Fibroblast of skin of scalp (primary cell): ENCODE data around the gene RAI1.

Experiments used
- DNase-seq: peaks from one replicate; pipeline ENCODE4 v3.0.0-alpha.2; 2013

Gene RAI1

GRCh38 chr17:17701112-17701511 lies 19.9 kb downstream of the RAI1 start:
- DNase-seq = no peak

DNA sequence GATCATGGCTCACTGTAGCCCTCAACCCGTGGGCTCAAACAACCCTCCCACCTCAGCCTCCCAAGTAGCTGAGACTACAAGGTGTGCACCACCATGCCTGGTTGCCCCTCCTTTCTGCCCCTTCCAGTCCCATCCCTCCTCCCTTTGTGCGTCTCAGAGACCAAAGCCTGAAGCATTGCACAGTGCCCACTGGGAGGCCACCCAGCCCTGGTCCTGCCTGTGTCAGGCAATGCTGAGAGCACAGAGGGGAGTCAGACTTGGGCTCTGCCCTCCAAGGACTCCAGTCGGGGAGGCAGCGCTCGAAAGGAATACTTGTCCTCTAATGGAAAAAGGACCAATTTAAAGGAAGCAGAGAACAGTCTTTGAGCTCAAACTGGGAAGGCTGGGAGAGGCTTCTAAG lies 20.4 kb downstream of the RAI1 start:
- no peak for DNase-seq

GRCh38 chr17:17702449-17703139 lies 21.3 kb downstream of the RAI1 start:
- DNase-seq = no peak

GRCh38 chr17:17703140-17703919 lies 22.1 kb downstream of the RAI1 start:
- DNase-seq = no peak

GRCh38 chr17:17704931-17705330 lies 23.7 kb downstream of the RAI1 start:
- no peak for DNase-seq

GRCh38 chr17:17706140-17707060 lies 25.1 kb downstream of the RAI1 start:
- DNase-seq = peak; percentile 82

DNA sequence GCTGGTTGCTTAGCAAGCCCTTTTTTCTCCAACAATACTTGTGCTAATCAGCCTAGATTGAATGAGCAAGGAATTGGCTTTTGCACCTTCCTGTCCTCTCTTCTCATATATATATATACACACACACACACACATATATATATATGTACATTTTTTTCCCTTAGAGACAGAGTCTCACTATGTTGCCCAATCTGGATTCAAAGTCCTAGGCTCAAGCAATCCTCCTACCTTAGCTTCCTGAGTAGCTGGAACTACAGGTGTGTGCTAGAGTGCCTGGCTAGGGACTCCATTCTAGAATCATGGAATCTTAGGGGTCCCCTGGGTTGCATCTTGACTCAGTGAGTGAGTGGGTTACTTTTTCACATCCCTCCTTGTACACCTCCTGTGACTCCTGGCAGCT lies 27.0 kb downstream of the RAI1 start:
- no peak for DNase-seq

- no peak for DNase-seq
Observed at GRCh38 chr17:17708816-17709215, 27.6 kb downstream of the RAI1 start.

DNA sequence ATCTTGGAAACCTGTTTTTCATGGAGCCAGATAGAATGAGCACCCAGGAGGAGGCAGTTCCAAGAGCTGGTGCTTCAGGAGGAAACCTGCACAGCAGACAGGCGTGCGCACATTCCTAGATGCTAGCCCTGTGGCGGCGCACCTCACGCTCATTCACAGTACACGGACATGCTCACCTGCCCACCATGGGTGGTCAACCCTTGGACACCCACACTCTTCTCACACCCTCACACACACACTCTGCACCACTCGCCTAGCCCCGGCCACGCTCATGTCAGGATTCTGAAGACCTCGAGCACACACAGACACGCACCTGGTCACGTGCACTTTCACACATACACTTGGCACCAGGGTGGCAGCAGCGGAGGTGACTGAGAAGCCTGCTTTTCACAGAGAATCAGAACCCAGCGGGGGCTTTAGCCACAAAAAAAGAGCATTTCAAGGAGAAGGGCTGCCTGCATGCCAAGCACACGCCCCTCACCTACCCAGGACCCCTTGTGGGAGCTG lies 28.6 kb downstream of the RAI1 start:
- DNase-seq = no peak

DNA sequence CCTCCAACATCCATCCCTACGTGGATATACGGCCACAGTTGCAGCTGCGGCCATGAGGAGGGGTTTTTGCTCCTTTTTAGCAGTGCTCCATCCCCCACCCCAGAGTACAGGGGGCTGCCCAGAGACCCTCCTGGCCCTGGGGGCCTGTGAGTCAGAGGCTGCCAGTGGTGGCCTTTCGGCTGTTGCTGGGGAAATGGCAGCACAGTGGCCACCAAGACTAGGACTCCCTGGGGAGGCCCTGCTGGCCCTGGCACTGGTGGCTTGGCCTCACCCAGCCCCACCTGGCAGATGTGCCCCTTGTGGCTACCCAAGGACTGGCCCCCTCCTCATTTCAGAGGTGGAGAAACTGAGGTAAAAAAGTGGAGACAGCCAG lies 29.1 kb downstream of the RAI1 start:
- DNase-seq = no peak

GRCh38 chr17:17710728-17711541 lies 29.7 kb downstream of the RAI1 start:
- peak; percentile 92 for DNase-seq

GRCh38 chr17:17711641-17712162 lies 30.4 kb downstream of the RAI1 start:
- DNase-seq = peak; percentile 77

DNA sequence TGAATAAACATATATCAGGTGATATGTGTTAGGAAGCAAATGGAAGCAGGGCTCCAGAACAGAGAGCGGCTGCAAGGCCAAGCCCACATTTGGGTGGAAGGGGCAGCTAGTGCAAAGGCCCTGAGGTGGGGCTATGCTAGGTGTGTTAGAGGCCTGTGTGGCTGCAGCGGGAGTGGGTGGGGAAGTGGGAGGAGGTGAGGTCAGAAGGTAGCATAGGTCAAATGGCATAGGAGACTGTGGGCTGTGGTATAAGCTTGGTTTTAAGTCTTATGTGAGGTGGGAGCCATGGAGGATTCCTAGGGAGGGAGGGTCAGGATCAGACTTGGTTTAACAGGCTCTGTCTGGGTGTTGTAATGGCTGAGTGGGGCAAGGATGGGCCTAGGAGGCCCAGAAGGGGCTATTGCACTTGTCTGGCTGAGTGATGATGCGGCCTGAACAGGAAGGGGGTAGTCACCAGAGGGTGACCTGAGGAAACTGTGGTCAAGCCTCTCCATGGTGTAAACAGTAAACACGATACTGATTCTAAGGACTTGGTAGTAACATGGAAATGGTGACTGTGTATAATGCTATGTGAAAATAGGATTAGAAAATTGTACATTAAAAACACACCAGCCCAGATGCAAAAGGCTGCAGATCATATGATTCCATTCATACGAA lies 31.1 kb downstream of the RAI1 start:
- DNase-seq = peak; percentile 32

- DNase-seq = peak; percentile 37
Observed at GRCh38 chr17:17713839-17714238, 32.6 kb downstream of the RAI1 start.

GRCh38 chr17:17714261-17714866 lies 33.1 kb downstream of the RAI1 start:
- no peak for DNase-seq

- no peak for DNase-seq
Observed at GRCh38 chr17:17714879-17715278, 33.6 kb downstream of the RAI1 start.

- no peak for DNase-seq
Observed at GRCh38 chr17:17716837-17717523, 35.7 kb downstream of the RAI1 start.

DNA sequence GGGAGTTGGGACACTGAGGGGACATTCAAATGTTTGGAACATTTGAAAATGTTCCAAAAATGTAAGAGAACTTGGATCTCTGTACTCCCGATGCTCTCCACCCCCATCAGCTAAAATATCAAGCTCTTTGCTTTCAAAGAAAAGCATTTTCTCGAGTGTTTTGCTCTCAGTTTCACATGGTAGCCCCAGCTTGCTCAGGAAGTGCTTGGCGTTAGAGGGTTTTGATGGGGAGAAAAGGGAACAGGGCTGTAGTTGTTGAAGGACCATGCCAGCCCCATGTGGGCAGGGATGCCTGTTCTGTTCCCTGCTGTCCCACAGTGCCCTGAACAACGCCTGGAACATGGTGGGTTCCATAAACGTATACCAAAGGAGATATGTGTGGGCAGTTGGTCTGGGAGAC lies 37.0 kb downstream of the RAI1 start:
- no peak for DNase-seq

DNA sequence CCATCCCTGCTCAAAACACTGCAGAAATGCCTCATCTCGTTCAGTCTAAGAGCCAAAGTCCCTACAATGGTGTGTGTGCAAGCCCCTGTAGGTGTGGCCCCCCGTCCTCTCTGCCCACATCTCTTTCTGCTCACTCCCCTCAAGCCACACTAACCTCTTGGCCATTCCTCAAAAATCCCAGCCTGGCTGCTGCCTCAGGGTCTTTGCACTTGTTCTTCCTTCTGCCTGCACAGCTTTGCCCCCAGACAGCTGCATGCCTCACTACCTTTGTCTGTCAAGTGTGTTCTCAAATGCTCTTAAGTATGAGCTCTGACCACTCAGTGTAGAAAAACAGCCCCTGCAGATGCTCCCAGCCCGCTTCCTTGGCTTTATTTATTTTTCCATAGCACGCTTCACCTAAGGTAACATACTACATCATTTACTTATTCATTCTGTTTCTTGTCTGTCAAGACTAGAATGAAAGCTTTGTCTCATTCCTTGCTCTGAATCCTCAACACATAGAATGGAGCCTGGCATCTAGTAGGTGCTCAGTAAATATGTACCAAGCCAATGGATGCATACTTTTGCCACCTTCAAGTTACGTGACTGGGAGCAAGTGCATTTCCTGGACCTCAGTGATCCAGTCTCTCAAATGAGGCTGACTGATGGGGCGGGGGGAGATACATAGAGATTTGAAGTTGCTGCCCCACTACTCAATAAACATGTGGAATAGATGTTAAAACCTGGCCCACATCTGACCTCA lies 38.1 kb downstream of the RAI1 start:
- no peak for DNase-seq
